Upper lobe of right lung (tissue), 1 donor: ENCODE results near the gene TMPO. TPM values are rescaled to one million over a fixed set of nuclear protein-coding genes. Genes with fewer than 3 reads are reported as not detected.
"Not testable (repeated sequence)": the region's sequence is repeated elsewhere in the genome, so short reads cannot be mapped to it uniquely, and the experiment has no call there.

Source experiments
- ATAC-seq: fragments of 200-7000 bp; cut with Tn5 transposase; one replicate; pipeline ENCODE4 v1.9.1; 2020; ENCODE audit warnings: mild to moderate bottlenecking, moderate library complexity
- DNase-seq: peaks from one replicate; pipeline ENCODE4 v3.0.0-alpha.2; 2020
- H3K27ac ChIP-seq: fragments of 200-600 bp; one replicate; pipeline ENCODE4 v1.8.0; 2022
- H3K27me3 ChIP-seq: fragments of 200-600 bp; one replicate; pipeline ENCODE4 v1.8.0; 2022; ENCODE audit warnings: mild to moderate bottlenecking
- H3K36me3 ChIP-seq: fragments of 200-600 bp; one replicate; pipeline ENCODE4 v1.8.0; 2022
- H3K4me1 ChIP-seq: fragments of 200-600 bp; one replicate; pipeline ENCODE4 v1.8.0; 2022
- H3K4me3 ChIP-seq: fragments of 200-600 bp; one replicate; pipeline ENCODE4 v1.8.0; 2022; ENCODE audit warnings: mild to moderate bottlenecking
- H3K9me3 ChIP-seq: fragments of 200-600 bp; one replicate; pipeline ENCODE4 v1.8.0; 2022
- intact Hi-C: fragments of 100-400 bp; cut with DNase I; formaldehyde crosslinking; loops from one replicate; pipeline ENCODE4 v1.11.0; 2022
- total RNA-seq: library from RNA; stranded (reverse); fragmentation: NEBNext Ultra II Directional; extraction: Animal tissue kit (Norgen Biotek cat#: 25700); gene quantifications from one replicate; pipeline ENCODE4 v1.2.1, GENCODE V29; 2021
- TF ChIP-seq, protein P1 (sequence below): fragments of 200-600 bp; IDR thresholded peaks from one replicate; pipeline ENCODE4 v1.8.0; 2022; ENCODE audit warnings: antibody characterized with exemption
- donor health status: DM: no; HTN: yes; CAD: no; lungs with severe emphysema.

Gene TMPO
- total RNA-seq, 1 donor from 2014 or later, result 63.1 TPM

GRCh38 chr12:98543701-98544100 lies 28.3 kb downstream of the TMPO start:
- DNase-seq (no peak), ATAC-seq (no peak)
- Histone ChIP-seq H3K27ac (no peak overlapping the region), H3K36me3 (peaks cover 55% of the 10 kb centered on the region), H3K4me3 (no peak overlapping the region), H3K4me1 (no peaks in the 10 kb centered on the region), H3K9me3 (no peaks in the 10 kb centered on the region), H3K27me3 (no peaks in the 10 kb centered on the region)
- intact Hi-C loops, result no loop called here
- TF ChIP-seq, protein P1, sequence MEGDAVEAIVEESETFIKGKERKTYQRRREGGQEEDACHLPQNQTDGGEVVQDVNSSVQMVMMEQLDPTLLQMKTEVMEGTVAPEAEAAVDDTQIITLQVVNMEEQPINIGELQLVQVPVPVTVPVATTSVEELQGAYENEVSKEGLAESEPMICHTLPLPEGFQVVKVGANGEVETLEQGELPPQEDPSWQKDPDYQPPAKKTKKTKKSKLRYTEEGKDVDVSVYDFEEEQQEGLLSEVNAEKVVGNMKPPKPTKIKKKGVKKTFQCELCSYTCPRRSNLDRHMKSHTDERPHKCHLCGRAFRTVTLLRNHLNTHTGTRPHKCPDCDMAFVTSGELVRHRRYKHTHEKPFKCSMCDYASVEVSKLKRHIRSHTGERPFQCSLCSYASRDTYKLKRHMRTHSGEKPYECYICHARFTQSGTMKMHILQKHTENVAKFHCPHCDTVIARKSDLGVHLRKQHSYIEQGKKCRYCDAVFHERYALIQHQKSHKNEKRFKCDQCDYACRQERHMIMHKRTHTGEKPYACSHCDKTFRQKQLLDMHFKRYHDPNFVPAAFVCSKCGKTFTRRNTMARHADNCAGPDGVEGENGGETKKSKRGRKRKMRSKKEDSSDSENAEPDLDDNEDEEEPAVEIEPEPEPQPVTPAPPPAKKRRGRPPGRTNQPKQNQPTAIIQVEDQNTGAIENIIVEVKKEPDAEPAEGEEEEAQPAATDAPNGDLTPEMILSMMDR, result no peak

GRCh38 chr12:98544751-98545150 lies 29.4 kb downstream of the TMPO start:
- no peak for DNase-seq
- intact Hi-C loops, result no loop called here
- Histone ChIP-seq H3K36me3 (peaks cover 55% of the 10 kb centered on the region), H3K27me3 (no peaks in the 10 kb centered on the region), H3K27ac (no peak overlapping the region), H3K4me1 (no peaks in the 10 kb centered on the region), H3K9me3 (no peaks in the 10 kb centered on the region), H3K4me3 (no peak overlapping the region)
- TF ChIP-seq, protein P1, result no peak
- ATAC-seq, result no peak

GRCh38 chr12:98549371-98550110 lies 34.2 kb downstream of the TMPO start:
- no peaks in the 10 kb centered on the region for H3K27me3 ChIP-seq
- intact Hi-C loops, result no loop called here
- DNase-seq (no peak), ATAC-seq (no peak)
- no peaks in the 10 kb centered on the region for H3K4me1 ChIP-seq
- no peaks in the 10 kb centered on the region for H3K9me3 ChIP-seq
- H3K4me3 ChIP-seq, result no peak overlapping the region
- H3K36me3 ChIP-seq, result peaks cover 50% of the 10 kb centered on the region
- H3K27ac ChIP-seq, result no peak overlapping the region
- TF ChIP-seq, protein P1, result no peak

GRCh38 chr12:98551787-98552186 lies 36.4 kb downstream of the TMPO start:
- ATAC-seq, result no peak
- H3K36me3 ChIP-seq, result peaks cover 41% of the 10 kb centered on the region
- H3K4me1 ChIP-seq, result no peaks in the 10 kb centered on the region

DNA sequence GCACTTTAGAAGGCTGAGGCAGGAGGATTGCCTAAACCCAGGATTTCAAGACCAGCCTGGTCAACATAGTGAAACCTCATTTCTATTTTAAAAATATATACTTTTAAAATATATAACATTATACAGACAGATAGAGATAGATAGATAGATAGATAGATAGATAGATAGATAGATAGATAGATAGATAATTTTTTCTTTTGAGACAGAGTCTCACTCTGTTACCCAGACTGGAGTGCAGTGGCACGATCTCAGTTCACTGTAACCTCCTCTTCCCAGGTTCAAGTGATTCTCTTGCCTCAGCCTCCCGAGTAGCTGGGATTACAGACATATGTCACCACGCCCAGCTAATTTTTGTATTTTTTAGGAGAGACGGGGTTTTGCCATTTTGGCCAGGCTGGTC lies 42.7 kb downstream of the TMPO start:
- intact Hi-C loops, H3K36me3 ChIP-seq, H3K9me3 ChIP-seq, ATAC-seq, H3K27me3 ChIP-seq, H3K4me3 ChIP-seq, H3K27ac ChIP-seq, H3K4me1 ChIP-seq, DNase-seq: not testable (repeated sequence)

More at GRCh38 chr12:98551787-98552186, 36.4 kb downstream of the TMPO start:
- intact Hi-C loops, result no loop called here
- H3K27me3 ChIP-seq, result no peaks in the 10 kb centered on the region
- H3K9me3 ChIP-seq, result no peaks in the 10 kb centered on the region
- H3K27ac ChIP-seq, result no peak overlapping the region
- DNase-seq, result no peak
- TF ChIP-seq, protein P1, result no peak
- no peak overlapping the region for H3K4me3 ChIP-seq

DNA sequence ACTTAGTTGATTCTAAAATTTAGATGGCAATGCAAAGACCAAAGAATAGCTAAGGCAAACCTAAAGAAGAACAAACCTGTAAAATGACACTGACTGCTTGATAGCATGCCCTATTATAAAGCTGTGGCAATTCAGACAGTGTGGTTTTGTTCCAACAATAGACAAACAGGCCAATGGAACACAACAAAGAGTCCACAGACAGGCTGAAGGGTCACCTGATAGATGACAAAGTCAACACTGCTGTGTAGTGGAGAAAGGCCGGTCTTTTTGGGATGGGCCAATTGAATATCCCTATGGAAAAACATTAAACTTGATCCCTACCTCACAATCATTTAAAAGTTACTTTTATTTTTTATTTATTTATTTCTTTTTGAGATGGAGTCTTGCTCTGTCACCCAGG lies 44.3 kb downstream of the TMPO start:
- no peaks in the 10 kb centered on the region for H3K36me3 ChIP-seq
- no peaks in the 10 kb centered on the region for H3K27me3 ChIP-seq
- H3K4me3 ChIP-seq, result no peak overlapping the region
- no peaks in the 10 kb centered on the region for H3K9me3 ChIP-seq
- ATAC-seq (no peak), DNase-seq (no peak)
- no peaks in the 10 kb centered on the region for H3K4me1 ChIP-seq
- TF ChIP-seq, protein P1, result no peak
- no peak overlapping the region for H3K27ac ChIP-seq
- intact Hi-C loops, result no loop called here
